HTR-8/SVneo (cell line): ENCODE measurements around the gene FBH1.
"Not testable (repeated sequence)": the region's sequence is repeated elsewhere in the genome, so short reads cannot be mapped to it uniquely, and the experiment has no call there.

Experiments
- DNase-seq: peaks from one replicate; pipeline ENCODE4 v3.0.0; 2011; ENCODE audit warnings: low spot score, mixed read lengths; ENCODE audit not compliant: insufficient read length
- FAIRE-seq: peaks from 2 replicates; lab custom pipeline; 2011; peaks lifted over from hg19 to GRCh38; lab: Jason Lieb, UNC

FBH1 gene

GRCh38 chr10:5900247-5900646 is 10.2 kb downstream of the FBH1 start:
- DNase-seq (no peak), FAIRE-seq (no peak)

- no peak for DNase-seq
- FAIRE-seq = no peak
Observed at GRCh38 chr10:5902511-5903274, 12.7 kb downstream of the FBH1 start.

GRCh38 chr10:5903563-5903962 is 13.5 kb downstream of the FBH1 start:
- FAIRE-seq (no peak), DNase-seq (no peak)

- FAIRE-seq = no peak
- no peak for DNase-seq
Observed at GRCh38 chr10:5904227-5904626, 14.2 kb downstream of the FBH1 start.

- DNase-seq (no peak), FAIRE-seq (no peak)
Observed at GRCh38 chr10:5905854-5906507, 15.9 kb downstream of the FBH1 start.

- FAIRE-seq (no peak), DNase-seq (no peak)
Observed at GRCh38 chr10:5906651-5907050, 16.6 kb downstream of the FBH1 start.

- not testable (repeated sequence) for FAIRE-seq, DNase-seq
Observed at GRCh38 chr10:5908676-5909075, 18.6 kb downstream of the FBH1 start.

- DNase-seq (no peak), FAIRE-seq (no peak)
Observed at GRCh38 chr10:5910323-5911100, 20.5 kb downstream of the FBH1 start.

- DNase-seq (no peak), FAIRE-seq (no peak)
Observed at GRCh38 chr10:5911670-5912069, 21.6 kb downstream of the FBH1 start.

- DNase-seq = no peak
- no peak for FAIRE-seq
Observed at GRCh38 chr10:5913736-5914135, 23.7 kb downstream of the FBH1 start.

- DNase-seq (no peak), FAIRE-seq (no peak)
Observed at GRCh38 chr10:5915451-5915850, 25.4 kb downstream of the FBH1 start.

- FAIRE-seq = no peak
- no peak for DNase-seq
Observed at GRCh38 chr10:5917305-5917704, 27.3 kb downstream of the FBH1 start.

GRCh38 chr10:5918763-5919162 is 28.7 kb downstream of the FBH1 start:
- no peak for DNase-seq
- no peak for FAIRE-seq

GRCh38 chr10:5919568-5919967 is 29.5 kb downstream of the FBH1 start:
- DNase-seq (no peak), FAIRE-seq (no peak)

GRCh38 chr10:5921746-5922145 is 31.7 kb downstream of the FBH1 start:
- no peak for DNase-seq
- no peak for FAIRE-seq

- no peak for FAIRE-seq
Observed at GRCh38 chr10:5924889-5925288, 34.8 kb downstream of the FBH1 start.

GRCh38 chr10:5927306-5927705 is 37.3 kb downstream of the FBH1 start:
- DNase-seq (no peak), FAIRE-seq (no peak)

More at GRCh38 chr10:5924889-5925288, 34.8 kb downstream of the FBH1 start:
- no peak for DNase-seq

- FAIRE-seq = no peak
- DNase-seq = no peak
Observed at GRCh38 chr10:5929442-5929841, 39.4 kb downstream of the FBH1 start.

GRCh38 chr10:5930272-5930671 is 40.2 kb downstream of the FBH1 start:
- FAIRE-seq (no peak), DNase-seq (no peak)

GRCh38 chr10:5932345-5932744 is 42.3 kb downstream of the FBH1 start:
- FAIRE-seq (no peak), DNase-seq (no peak)

- DNase-seq (no peak), FAIRE-seq (no peak)
Observed at GRCh38 chr10:5933909-5934546, 44.0 kb downstream of the FBH1 start.
